ENCODE results near the gene CPA5.

DNA sequence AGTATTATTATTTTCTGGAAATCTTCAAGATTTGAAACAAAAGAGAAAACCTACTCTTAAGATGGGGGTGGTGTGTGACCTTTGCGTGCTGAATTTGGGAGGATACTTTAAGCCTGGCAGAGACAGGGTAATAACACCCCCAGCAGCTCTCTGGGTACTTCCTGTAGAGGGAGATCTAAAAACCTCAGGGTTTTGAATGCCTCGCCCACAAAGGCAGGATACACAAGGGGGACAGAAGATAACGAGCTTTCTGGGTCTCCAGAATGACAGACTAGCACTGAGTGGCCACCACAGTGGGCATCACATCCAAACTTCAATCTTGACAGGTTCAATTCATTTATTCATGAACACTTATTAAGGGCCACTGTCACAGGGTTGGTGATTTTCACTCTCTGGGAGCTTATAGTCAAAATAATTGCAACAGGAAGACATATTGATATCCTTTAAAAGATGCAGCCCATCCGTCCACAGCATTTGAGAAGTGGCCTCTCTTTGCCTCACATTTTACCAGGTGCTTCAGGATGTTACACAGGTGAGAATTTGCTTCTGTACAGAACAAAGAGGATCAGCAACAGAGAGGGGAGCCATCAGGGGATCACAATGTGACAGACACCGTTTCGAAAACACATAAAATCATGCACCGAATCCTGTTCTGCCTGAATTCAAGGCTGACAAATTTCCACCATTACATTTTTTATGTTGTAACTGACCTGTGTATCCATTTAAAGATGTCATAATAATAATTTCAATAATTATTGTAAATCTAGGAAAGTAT, 50.0 kb downstream of the CPA5 start:
- TF ChIP-seq, protein P1, sequence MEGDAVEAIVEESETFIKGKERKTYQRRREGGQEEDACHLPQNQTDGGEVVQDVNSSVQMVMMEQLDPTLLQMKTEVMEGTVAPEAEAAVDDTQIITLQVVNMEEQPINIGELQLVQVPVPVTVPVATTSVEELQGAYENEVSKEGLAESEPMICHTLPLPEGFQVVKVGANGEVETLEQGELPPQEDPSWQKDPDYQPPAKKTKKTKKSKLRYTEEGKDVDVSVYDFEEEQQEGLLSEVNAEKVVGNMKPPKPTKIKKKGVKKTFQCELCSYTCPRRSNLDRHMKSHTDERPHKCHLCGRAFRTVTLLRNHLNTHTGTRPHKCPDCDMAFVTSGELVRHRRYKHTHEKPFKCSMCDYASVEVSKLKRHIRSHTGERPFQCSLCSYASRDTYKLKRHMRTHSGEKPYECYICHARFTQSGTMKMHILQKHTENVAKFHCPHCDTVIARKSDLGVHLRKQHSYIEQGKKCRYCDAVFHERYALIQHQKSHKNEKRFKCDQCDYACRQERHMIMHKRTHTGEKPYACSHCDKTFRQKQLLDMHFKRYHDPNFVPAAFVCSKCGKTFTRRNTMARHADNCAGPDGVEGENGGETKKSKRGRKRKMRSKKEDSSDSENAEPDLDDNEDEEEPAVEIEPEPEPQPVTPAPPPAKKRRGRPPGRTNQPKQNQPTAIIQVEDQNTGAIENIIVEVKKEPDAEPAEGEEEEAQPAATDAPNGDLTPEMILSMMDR (IDR thresholded peaks at IDR 0.05) = no peak
- no peak for TF ChIP-seq POLR2A (IDR thresholded peaks at IDR 0.05)

Data from body of pancreas (tissue), 4 donors.